Activated naive CD4-positive, alpha-beta T cell treated with anti-CD3 and anti-CD28 coated beads, Interleukin-2, amount 10 ng/mL, durations not matched to agents 7 days and 5 days (primary cell): Measurements from ENCODE around the gene TRMT5.

Experiments used
- CTCF ChIA-PET: fragments of 350-600 bp; sonication (Branson Sonifier 250); formaldehyde crosslinking; loops from one replicate; lab custom pipeline; 2021; ENCODE audit warnings: antibody characterized with exemption; lab: Charles Lee
- DNase-seq: peaks from one replicate; pipeline ENCODE4 v3.0.0-alpha.2; 2020
- H3K27ac Mint-ChIP-seq: one replicate; pipeline ENCODE4 v1.8.0; 2021; ENCODE audit warnings: mild to moderate bottlenecking, moderate library complexity, mixed read lengths
- H3K27me3 Mint-ChIP-seq: one replicate; pipeline ENCODE4 v1.8.0; 2021; ENCODE audit warnings: mild to moderate bottlenecking, mixed read lengths
- H3K36me3 Mint-ChIP-seq: one replicate; pipeline ENCODE4 v1.8.0; 2021; ENCODE audit warnings: mixed read lengths
- H3K4me1 Mint-ChIP-seq: one replicate; pipeline ENCODE4 v1.8.0; 2021; ENCODE audit warnings: mixed read lengths
- H3K4me3 Mint-ChIP-seq: one replicate; pipeline ENCODE4 v1.8.0; 2021; ENCODE audit warnings: mild to moderate bottlenecking, moderate library complexity, mixed read lengths
- H3K9me3 Mint-ChIP-seq: one replicate; pipeline ENCODE4 v1.8.0; 2021; ENCODE audit warnings: mixed read lengths

Gene TRMT5

DNA sequence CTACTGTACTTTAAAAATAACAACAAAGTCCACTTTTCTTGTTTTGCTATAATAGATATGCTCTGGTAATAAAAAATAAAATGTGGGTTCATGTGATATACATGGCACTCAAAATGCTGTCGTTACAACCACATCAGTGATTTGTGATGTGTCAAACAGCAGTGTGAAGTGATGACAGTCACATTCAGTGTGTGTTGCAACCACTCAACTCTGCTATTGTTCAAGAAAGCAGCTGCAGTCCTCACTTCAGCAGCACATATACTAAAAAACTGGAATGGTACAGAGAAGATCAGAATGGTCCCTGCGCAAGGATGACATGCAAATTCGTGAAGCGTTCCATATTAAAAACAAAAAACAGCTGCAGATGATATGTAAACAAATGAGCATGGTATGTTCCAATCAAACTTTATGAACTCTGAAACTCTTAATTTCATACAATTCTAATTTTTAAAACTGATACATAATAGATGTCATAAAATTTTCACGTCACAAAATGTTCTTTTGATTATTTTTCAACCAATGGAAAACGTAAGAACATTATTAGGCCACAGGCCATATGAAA, 6.7 kb downstream of the TRMT5 start:
- peaks cover 11% of the 10 kb centered on the region for H3K4me1 Mint-ChIP-seq
- CTCF ChIA-PET, result no interaction called here
- no peak overlapping the region for H3K4me3 Mint-ChIP-seq
- H3K27ac Mint-ChIP-seq, result no peak overlapping the region
- H3K36me3 Mint-ChIP-seq, result peaks cover 19% of the 10 kb centered on the region
- DNase-seq, result no peak
- H3K27me3 Mint-ChIP-seq, result no peaks in the 10 kb centered on the region
- no peaks in the 10 kb centered on the region for H3K9me3 Mint-ChIP-seq

DNA sequence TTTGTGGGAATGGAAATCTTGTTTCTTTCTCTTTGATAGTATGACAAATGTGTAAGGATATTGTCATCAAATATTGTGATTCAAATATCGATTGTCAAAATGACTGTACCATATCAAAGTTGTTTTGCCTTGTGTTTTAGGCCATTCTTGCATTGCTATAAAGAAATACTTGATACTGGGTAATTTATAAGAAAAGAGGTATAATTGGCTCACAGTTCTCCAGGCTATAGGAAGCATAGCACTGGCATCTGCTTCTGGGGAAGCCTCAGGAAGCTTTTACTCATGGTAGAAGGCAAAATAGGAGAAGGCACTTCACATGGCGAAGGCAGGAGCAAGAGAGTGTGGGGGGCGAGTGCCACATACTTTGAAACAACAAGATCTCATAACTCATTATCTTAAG, 7.8 kb downstream of the TRMT5 start:
- CTCF ChIA-PET, result no interaction called here
- no peak for DNase-seq
- Mint-ChIP-seq H3K4me1 (peaks cover 6% of the 10 kb centered on the region), H3K4me3 (no peak overlapping the region), H3K27ac (no peak overlapping the region), H3K36me3 (peaks cover 19% of the 10 kb centered on the region), H3K27me3 (no peaks in the 10 kb centered on the region), H3K9me3 (no peaks in the 10 kb centered on the region)

DNA sequence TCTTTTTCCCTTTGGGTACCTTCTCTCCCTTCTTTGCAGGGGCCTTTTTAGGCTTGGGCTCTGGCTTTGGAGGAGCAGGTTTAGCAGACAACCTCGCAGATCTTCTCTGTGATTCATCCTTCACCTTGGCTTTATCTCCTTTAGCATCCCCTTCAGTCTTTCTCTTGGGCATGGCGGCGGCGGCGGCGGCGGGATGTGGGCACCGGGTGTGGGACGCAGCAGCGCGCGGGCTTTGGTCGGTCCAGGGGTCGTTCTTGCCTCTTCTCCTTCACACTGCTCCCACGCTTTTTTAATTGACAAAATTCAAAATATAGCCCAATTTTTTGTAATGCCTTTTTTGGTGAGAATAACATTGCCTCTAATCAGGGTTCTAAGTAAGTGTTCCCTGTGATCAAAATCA, 8.6 kb downstream of the TRMT5 start:
- H3K4me3 Mint-ChIP-seq, result no peak overlapping the region
- peaks cover 3% of the 10 kb centered on the region for H3K4me1 Mint-ChIP-seq
- H3K27me3 Mint-ChIP-seq, result no peaks in the 10 kb centered on the region
- no peak for DNase-seq
- CTCF ChIA-PET, result no interaction called here
- H3K27ac Mint-ChIP-seq, result no peak overlapping the region
- H3K36me3 Mint-ChIP-seq, result peaks cover 19% of the 10 kb centered on the region
- H3K9me3 Mint-ChIP-seq, result no peaks in the 10 kb centered on the region

DNA sequence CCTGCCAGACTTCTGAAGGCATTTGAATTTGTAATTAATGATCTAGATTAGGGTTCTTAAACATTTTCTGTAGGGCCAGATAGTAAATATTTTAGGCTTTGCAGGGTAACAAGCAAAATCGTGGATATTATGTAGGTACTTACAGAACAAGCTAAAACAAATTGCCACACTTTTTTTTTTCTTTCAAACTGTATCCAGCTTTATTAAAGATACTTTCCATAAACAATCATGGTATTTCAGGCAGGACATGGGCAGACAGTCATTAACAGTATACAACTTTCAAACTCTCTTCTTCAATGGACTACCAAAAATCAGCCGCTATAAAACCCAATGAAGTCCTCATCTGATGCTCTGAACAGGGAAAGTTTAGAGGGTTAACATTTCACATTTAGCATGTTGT, 9.6 kb downstream of the TRMT5 start:
- CTCF ChIA-PET, result no interaction called here
- H3K27ac Mint-ChIP-seq, result no peak overlapping the region
- no peak for DNase-seq
- peaks cover 15% of the 10 kb centered on the region for H3K36me3 Mint-ChIP-seq
- H3K4me3 Mint-ChIP-seq, result no peak overlapping the region
- H3K9me3 Mint-ChIP-seq, result no peaks in the 10 kb centered on the region
- no peaks in the 10 kb centered on the region for H3K27me3 Mint-ChIP-seq
- no peaks in the 10 kb centered on the region for H3K4me1 Mint-ChIP-seq

- H3K4me3 Mint-ChIP-seq, result no peak overlapping the region
- DNase-seq, result no peak
- H3K36me3 Mint-ChIP-seq, result peaks cover 8% of the 10 kb centered on the region
- H3K27me3 Mint-ChIP-seq, result no peaks in the 10 kb centered on the region
- H3K4me1 Mint-ChIP-seq, result peaks cover 2% of the 10 kb centered on the region
- H3K9me3 Mint-ChIP-seq, result no peaks in the 10 kb centered on the region
- CTCF ChIA-PET, result no interaction called here
- H3K27ac Mint-ChIP-seq, result no peak overlapping the region
Observed at GRCh38 chr14:60970146-60970545, 10.7 kb downstream of the TRMT5 start.

DNA sequence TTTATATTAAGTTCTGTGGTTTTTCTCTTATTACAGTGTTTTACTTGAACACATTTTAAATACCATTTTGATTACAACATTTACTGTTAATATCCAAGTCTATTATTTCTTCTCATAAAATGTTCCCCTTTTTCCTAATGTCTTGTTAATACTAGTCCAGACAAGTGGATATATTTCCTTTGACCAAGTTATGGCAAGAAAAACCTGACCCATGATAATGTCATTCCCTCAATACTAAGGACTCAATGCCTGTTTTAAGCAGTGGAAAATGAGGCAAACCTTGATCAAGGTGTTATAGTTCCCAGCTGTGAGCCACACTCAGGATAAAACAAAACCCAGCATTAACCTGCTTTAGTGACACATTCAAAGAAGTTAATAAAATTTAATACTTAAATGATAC, 12.2 kb downstream of the TRMT5 start:
- Mint-ChIP-seq H3K9me3 (no peaks in the 10 kb centered on the region), H3K4me1 (peaks cover 4% of the 10 kb centered on the region), H3K36me3 (peaks cover 3% of the 10 kb centered on the region), H3K4me3 (no peak overlapping the region), H3K27ac (no peak overlapping the region), H3K27me3 (no peaks in the 10 kb centered on the region)
- DNase-seq, result no peak
- CTCF ChIA-PET, result interaction anchor here (1.2 kb wide), 1 partner anchor 8 kb away, joined by 3 read pairs; no protein-coding TSS in a partner anchor

- Mint-ChIP-seq H3K4me3 (no peak overlapping the region), H3K36me3 (peaks cover 3% of the 10 kb centered on the region), H3K27ac (no peak overlapping the region), H3K27me3 (no peaks in the 10 kb centered on the region), H3K4me1 (peaks cover 4% of the 10 kb centered on the region), H3K9me3 (no peaks in the 10 kb centered on the region)
- CTCF ChIA-PET, result interaction anchor here (1.2 kb wide), 1 partner anchor 8 kb away, joined by 3 read pairs; no protein-coding TSS in a partner anchor
- no peak for DNase-seq
Observed at GRCh38 chr14:60968099-60968498, 12.8 kb downstream of the TRMT5 start.

DNA sequence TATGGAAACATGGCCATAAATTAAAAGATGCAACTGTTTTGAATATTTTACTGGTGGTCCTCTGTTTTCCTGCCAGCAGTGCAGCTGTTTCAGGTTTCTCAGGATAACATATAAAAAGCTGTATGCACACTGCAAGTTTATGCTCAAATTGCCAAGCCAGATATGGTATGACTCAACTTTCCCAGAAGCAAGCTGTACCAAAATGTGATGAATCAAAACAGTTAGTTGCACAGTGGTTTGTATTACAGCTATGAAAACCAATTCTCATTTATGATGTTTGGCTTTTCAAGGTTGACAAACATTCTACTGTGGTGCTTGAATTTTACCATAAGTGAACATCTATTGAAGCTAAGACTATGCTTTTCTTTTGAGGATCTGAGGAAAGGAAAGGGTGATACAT, 15.5 kb downstream of the TRMT5 start:
- no peaks in the 10 kb centered on the region for H3K9me3 Mint-ChIP-seq
- no peak overlapping the region for H3K27ac Mint-ChIP-seq
- no peak overlapping the region for H3K4me3 Mint-ChIP-seq
- no peak for DNase-seq
- peaks cover 3% of the 10 kb centered on the region for H3K36me3 Mint-ChIP-seq
- peaks cover 4% of the 10 kb centered on the region for H3K4me1 Mint-ChIP-seq
- H3K27me3 Mint-ChIP-seq, result no peaks in the 10 kb centered on the region
- CTCF ChIA-PET, result no interaction called here

GRCh38 chr14:60964904-60965303, 16.0 kb downstream of the TRMT5 start:
- Mint-ChIP-seq H3K4me3 (no peak overlapping the region), H3K27ac (no peak overlapping the region), H3K36me3 (peaks cover 3% of the 10 kb centered on the region), H3K9me3 (peaks cover 1% of the 10 kb centered on the region), H3K4me1 (peaks cover 4% of the 10 kb centered on the region), H3K27me3 (no peaks in the 10 kb centered on the region)
- CTCF ChIA-PET, result no interaction called here
- no peak for DNase-seq

- no peaks in the 10 kb centered on the region for H3K27me3 Mint-ChIP-seq
- no peak for DNase-seq
- no peak overlapping the region for H3K4me3 Mint-ChIP-seq
- CTCF ChIA-PET, result no interaction called here
- no peak overlapping the region for H3K27ac Mint-ChIP-seq
- H3K9me3 Mint-ChIP-seq, result peaks cover 10% of the 10 kb centered on the region
- peaks cover 3% of the 10 kb centered on the region for H3K36me3 Mint-ChIP-seq
- H3K4me1 Mint-ChIP-seq, result peaks cover 4% of the 10 kb centered on the region
Observed at GRCh38 chr14:60963761-60964160, 17.1 kb downstream of the TRMT5 start.

- H3K4me1 Mint-ChIP-seq, result no peaks in the 10 kb centered on the region
- CTCF ChIA-PET, result no interaction called here
- peaks cover 14% of the 10 kb centered on the region for H3K36me3 Mint-ChIP-seq
- no peak for DNase-seq
- no peak overlapping the region for H3K27ac Mint-ChIP-seq
- no peak overlapping the region for H3K4me3 Mint-ChIP-seq
- H3K9me3 Mint-ChIP-seq, result peaks cover 33% of the 10 kb centered on the region
- no peaks in the 10 kb centered on the region for H3K27me3 Mint-ChIP-seq
Observed at GRCh38 chr14:60958146-60958545, 22.7 kb downstream of the TRMT5 start.

DNA sequence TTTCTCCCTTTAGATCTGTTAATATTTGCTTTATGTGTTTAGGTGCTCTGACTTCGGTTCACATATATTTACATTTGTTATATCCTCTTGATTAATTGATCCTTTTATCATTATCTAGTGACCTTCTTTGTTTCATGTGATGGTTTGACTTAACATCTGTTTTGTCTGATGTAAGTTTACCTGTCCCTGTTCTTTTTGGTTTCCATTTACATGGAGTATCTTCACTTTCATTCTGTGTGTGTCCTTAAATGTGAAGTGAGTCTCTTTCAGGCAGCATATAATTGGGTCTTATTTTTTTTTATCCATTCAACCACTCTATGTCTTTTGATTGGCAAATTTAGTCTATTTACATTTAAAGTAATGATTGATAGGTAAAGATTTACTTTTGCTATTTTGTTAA, 24.2 kb downstream of the TRMT5 start:
- Mint-ChIP-seq H3K27me3 (no peaks in the 10 kb centered on the region), H3K9me3 (peaks cover 33% of the 10 kb centered on the region), H3K4me1 (no peaks in the 10 kb centered on the region), H3K27ac (no peak overlapping the region), H3K36me3 (peaks cover 14% of the 10 kb centered on the region), H3K4me3 (no peak overlapping the region)
- DNase-seq, result no peak
- CTCF ChIA-PET, result no interaction called here

DNA sequence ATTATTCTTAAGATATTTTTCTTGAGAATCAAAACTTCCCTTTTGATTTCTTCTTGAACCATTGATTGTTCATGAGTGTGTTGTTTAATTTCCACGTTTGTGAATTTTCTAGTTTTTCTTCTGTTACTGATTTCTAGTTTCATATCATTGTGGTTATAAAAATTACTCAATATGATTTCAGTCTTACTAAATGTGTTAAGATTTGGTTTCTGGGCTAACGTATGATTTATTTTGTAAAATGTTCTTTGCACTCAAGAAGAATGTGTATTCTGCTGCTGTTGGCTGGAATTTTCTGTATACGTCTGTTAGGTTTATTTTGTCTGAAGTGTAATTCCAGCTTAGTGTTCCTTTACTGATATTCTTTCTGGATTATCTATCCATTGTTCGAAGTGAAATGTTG, 24.7 kb downstream of the TRMT5 start:
- CTCF ChIA-PET, result no interaction called here
- H3K36me3 Mint-ChIP-seq, result peaks cover 14% of the 10 kb centered on the region
- H3K27me3 Mint-ChIP-seq, result no peaks in the 10 kb centered on the region
- DNase-seq, result no peak
- no peaks in the 10 kb centered on the region for H3K4me1 Mint-ChIP-seq
- H3K9me3 Mint-ChIP-seq, result peaks cover 33% of the 10 kb centered on the region
- no peak overlapping the region for H3K27ac Mint-ChIP-seq
- H3K4me3 Mint-ChIP-seq, result no peak overlapping the region

- Mint-ChIP-seq H3K4me1 (no peaks in the 10 kb centered on the region), H3K36me3 (peaks cover 6% of the 10 kb centered on the region), H3K27me3 (no peaks in the 10 kb centered on the region), H3K27ac (no peak overlapping the region), H3K9me3 (peaks cover 9% of the 10 kb centered on the region), H3K4me3 (no peak overlapping the region)
- CTCF ChIA-PET, result no interaction called here
- DNase-seq, result no peak
Observed at GRCh38 chr14:60951776-60952435, 29.0 kb downstream of the TRMT5 start.

DNA sequence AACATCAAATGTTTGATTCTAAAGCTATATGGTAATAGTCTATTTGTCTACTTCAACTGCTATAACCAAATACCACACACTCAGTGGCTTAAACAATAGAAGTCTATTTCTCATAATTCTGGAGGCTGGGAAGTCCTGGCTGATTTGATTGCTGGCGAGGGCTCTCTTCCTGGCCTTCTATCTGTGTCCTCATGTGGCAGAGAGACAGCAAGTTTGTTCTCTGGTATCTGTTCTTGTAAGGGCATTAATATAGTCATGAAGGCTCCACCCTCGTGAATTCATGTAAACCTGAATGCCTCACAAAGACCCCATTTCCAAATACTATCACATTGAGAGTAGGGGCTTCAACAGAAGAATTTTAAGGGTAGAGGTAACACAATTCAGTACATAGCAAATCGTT, 34.1 kb downstream of the TRMT5 start:
- CTCF ChIA-PET, result no interaction called here
- Mint-ChIP-seq H3K27me3 (no peaks in the 10 kb centered on the region), H3K4me3 (no peak overlapping the region), H3K9me3 (no peaks in the 10 kb centered on the region), H3K27ac (no peak overlapping the region), H3K4me1 (no peaks in the 10 kb centered on the region), H3K36me3 (no peaks in the 10 kb centered on the region)
- DNase-seq, result no peak
